H54 (cell line): ENCODE measurements around the gene ZNF674.
A peak's percentile ranks its signal among the peaks of the same experiment; 100 is the strongest.

Source experiments
- DNase-seq: peaks from one replicate; pipeline ENCODE4 v3.0.0; 2011; ENCODE audit warnings: low spot score, mixed read lengths; ENCODE audit not compliant: insufficient read length
- FAIRE-seq: peaks from 3 replicates; lab custom pipeline; 2011; peaks lifted over from hg19 to GRCh38; lab: Jason Lieb, UNC
- POLR2A ChIP-seq: IDR thresholded peaks from 2 replicates; pipeline ENCODE4 v1.6.1; 2011; ENCODE audit warnings: low read depth, mild to moderate bottlenecking, low read length

Gene ZNF674

GRCh38 chrX:46575586-46575985 lies 30.4 kb upstream of the ZNF674 start:
- no peak for TF ChIP-seq POLR2A
- DNase-seq = no peak
- FAIRE-seq = no peak

DNA sequence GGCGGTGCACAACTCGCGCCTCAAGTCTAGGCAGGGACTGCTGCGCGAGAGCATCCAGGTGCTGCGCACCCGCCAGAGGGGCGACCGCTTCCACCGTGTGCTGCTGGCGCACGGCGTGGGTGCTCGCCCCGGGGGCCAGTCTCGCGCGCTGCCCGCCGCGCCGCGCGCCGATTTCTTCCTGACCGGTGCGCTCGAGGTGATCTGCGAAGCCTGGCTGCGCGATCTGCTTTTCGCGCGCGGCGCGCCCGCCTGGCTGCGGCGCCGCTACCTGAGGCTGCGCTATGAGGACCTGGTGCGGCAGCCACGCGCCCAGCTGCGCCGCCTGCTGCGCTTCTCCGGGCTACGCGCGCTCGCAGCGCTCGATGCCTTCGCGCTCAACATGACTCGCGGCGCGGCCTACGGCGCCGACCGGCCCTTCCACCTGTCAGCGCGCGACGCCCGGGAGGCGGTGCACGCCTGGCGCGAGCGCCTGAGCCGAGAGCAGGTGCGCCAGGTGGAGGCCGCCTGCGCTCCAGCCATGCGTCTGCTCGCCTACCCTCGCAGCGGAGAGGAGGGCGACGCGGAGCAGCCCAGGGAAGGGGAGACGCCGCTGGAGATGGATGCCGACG lies 29.7 kb upstream of the ZNF674 start:
- no peak for TF ChIP-seq POLR2A
- DNase-seq = no peak
- FAIRE-seq = no peak

GRCh38 chrX:46573892-46574773 lies 28.9 kb upstream of the ZNF674 start:
- no peak for DNase-seq
- no peak for FAIRE-seq
- TF ChIP-seq POLR2A = no peak

DNA sequence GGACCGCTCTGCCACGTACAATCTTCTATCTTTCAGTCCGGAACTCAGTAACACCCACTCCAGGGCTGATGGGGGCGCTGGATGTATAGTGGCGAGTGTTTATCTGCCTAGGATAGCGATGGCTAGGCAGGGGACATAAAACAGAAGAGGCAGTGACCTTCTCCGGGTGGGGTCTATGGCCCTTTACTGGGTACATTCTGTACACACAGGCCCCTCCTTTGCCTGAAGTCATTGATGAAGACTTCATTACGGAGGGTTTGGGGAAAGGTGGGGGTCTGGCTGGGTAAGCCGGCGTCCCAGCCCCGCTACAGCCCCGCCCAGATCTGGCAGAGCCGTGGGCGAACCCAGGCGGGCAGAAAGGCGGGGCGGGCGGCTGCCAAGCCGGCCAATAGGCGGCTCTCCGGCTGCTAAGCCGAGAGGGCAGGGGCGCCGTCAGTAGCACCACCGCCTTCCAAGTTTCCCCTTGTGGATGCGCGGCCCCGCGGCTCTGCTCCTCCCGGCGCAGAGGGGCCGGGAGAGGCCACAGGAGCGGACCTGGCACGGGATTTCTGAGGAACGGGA lies 28.2 kb upstream of the ZNF674 start, which contains the start of gene CHST7:
TSS of gene CHST7 (plus strand) at position 435 of the 561 bp plus-strand sequence. CDS start 167 bp downstream, outside the sequence.
- peak; percentile 51 for TF ChIP-seq POLR2A
- FAIRE-seq = no peak
- no peak for DNase-seq

DNA sequence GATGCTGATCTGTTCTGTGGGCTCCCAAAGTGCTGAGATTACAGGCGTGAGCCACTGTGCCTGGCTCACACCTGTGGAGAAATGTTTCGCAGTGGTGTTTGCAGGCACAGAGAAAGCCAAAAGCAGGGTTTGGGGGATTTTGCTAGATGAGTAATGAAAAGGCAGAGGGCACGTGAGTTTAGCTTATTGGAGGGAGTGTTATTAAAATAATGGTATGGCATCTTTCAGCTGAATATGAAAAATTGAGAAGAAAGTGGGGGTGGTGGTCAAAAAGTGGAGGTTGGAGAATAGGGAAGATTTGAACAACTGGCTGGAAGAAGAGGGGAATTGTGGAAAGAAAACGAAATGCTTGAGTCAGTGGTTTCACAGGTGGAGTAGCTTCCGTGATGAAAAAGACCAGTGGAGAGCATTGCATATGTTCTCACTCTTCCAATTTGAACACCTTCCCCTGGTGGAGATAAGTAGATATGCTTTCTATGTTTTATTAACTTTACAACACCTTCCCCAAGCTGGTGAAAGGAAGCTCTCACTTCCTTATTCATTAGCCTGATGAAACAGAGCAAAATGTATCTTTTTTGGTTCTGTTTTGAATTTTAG lies 27.2 kb upstream of the ZNF674 start:
- FAIRE-seq = no peak
- no peak for DNase-seq
- no peak for TF ChIP-seq POLR2A

DNA sequence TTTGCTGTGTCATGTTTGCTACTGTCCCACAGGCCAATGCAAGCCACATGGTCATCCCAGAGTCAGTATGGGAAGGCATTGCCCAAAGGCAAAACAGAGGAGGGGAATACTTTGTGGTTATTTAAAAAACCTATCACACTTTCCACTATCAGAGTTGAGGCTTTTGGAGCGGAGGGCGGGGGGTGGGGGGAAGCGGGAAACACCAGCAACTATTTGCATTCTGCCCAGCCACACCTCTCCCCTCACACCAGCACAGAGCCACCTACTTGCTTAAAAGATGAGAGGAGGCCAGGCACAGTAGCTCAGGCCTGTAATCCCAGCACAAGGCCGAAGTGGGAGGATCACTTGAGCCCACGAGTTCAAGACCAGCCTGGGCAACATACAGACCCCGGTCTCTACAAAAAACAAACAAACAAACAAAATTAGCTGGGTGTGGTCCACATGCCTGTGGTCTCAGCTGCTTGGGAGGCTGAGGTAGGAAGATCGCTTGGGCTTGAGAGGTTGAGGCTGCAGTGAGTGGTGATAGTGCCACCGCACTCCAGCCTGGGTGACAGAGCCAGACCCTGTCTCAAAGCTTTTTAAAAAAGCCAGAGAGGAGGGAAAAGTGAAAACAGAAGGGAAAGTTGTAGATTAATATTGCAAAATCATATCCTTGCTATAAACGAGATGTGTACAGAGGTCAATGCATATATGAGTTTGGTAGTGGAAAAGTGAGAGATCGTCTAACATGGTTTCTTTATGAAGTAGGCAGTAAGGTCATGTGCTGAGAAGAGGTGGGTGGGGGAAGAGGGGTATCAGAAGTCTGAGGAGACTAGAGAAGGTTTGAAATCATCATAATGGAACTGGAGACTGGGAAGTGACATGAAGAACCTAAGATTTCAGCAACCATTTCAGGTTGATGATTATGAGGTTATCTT lies 26.5 kb upstream of the ZNF674 start:
- FAIRE-seq (no peak), DNase-seq (no peak)
- TF ChIP-seq POLR2A = no peak

- TF ChIP-seq POLR2A = no peak
- DNase-seq (no peak), FAIRE-seq (no peak)
These were observed 24.4 kb upstream of the ZNF674 start for GRCh38 chrX:46569621-46570020.

DNA sequence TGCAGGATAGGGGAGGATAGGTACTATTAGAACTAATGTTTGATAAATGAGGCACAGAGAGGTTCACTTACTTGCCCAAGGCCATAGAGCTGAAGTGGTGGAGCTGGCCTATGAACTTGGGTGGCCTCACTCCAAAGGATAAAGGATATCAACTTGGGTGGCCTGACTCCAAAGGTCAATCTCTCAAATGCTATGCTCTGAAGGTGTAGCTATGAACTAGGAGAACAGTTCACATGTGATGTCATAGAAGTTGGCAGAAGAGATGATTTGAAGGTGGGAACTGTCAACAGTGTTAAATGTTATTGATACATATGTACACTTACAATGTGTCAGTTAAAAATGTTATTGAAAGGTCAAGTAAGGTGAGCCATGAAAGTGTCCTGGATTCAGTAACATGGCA lies 22.2 kb upstream of the ZNF674 start:
- TF ChIP-seq POLR2A = no peak
- FAIRE-seq (no peak), DNase-seq (no peak)

GRCh38 chrX:46561824-46562657 lies 16.8 kb upstream of the ZNF674 start:
- FAIRE-seq = no peak
- no peak for DNase-seq
- no peak for TF ChIP-seq POLR2A

GRCh38 chrX:46559062-46559461 lies 13.8 kb upstream of the ZNF674 start:
- TF ChIP-seq POLR2A = no peak
- DNase-seq (no peak), FAIRE-seq (no peak)

DNA sequence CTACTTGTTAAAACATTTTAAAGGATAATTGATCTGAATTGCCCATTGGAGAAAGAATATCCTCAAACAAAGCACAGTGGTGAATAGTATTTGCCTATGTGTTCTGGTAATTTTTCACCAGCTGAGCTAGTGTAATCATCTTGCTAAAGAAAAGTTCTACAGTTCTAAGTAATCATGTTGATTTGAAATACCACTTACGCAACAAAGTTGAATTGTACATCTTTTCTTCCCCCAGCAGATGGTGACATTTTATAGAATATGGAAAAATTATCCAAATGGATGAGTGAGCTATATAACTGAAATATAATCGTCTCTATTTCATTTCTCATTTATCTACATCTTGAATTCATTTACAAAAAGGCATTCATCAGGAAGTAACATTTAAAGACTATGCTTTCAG lies 9.7 kb upstream of the ZNF674 start:
- no peak for DNase-seq
- FAIRE-seq = no peak
- TF ChIP-seq POLR2A = no peak

DNA sequence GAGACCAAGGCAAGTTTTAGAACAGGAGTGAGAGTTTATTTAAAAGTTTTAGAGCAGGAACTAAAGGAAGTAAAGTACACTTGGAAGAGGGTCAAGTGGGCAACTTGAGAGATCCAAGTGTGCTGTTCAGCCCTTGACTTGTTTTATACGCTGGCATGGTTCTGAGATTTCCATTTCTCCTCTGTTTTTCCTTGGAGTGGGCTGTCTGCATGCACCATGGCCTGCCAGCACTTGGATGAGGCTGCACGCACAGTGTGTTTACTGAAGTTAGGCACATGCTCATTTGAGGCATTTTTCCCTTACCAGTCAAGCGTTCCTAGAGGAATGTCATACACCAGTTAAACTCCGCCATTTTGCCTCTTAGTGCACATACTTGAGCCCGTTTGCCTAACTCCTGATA lies 8.7 kb upstream of the ZNF674 start:
- DNase-seq (no peak), FAIRE-seq (no peak)
- TF ChIP-seq POLR2A = no peak
